ENCODE measurements around the gene CELSR1.
"Not testable (repeated sequence)": the region's sequence is repeated elsewhere in the genome, so short reads cannot be mapped to it uniquely, and the experiment has no call there.

Gene CELSR1

DNA sequence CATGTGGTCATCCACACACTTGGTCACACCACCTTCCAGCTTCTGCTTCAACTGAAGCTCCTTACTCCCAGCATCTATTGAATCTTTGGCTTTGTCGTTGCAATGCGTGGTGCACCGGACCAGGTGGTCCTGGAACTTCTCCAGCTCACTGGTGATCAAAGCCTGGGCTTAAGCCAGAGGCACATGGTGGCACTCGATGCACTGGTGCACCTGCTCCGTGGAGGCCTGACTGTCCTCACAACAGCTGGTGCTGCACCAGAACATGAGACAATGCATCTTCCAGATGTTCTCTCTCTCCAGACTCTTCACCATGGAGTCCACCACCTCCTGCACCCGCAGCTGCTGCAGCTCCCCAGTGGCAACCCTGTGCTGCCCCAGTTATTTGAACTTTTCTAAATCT is 56.0 kb downstream of the CELSR1 start:
- DNase-seq (ENCODE audit: low read depth) = no peak

DNA sequence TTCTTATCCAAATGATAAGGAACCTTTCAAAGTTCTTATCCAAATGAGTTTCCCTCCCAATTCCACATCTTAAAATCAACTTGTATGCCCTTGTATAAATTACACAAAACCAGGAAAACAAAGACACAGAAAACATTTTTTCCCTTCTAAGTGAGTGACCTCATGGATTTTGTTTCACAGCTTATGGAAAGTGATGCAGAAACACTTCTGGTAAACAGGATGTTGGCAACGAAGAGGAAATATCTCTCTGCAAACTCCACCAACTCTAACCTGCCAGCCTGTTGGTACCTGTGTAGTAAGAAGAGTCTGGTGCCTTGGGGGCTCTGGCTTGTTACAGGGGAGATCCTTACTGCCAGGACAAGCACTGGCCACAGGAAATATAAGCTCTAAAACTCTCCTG is 57.0 kb downstream of the CELSR1 start:
- DNase-seq (ENCODE audit: low read depth) = no peak

DNA sequence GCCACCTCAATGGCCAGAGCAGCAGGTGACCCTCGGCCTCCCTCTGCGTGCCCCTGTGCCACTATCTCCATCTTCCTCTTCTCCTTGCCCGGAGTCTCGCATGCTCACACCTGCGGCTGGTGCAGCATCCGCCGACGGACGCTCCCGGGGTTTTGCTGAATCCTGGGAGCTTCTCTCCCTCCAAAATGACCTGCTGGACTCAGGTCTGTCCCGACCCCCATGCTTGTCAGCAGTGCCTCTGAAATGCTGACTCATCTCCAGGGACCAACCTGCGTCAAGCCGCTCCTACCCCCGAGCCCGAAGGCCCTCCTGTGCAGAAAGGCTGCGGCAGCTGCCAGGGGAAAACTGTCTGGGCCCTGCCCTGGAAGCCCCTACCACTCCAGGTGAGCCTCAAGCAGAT is 58.4 kb downstream of the CELSR1 start:
- no peak for DNase-seq (ENCODE audit: low read depth)

DNA sequence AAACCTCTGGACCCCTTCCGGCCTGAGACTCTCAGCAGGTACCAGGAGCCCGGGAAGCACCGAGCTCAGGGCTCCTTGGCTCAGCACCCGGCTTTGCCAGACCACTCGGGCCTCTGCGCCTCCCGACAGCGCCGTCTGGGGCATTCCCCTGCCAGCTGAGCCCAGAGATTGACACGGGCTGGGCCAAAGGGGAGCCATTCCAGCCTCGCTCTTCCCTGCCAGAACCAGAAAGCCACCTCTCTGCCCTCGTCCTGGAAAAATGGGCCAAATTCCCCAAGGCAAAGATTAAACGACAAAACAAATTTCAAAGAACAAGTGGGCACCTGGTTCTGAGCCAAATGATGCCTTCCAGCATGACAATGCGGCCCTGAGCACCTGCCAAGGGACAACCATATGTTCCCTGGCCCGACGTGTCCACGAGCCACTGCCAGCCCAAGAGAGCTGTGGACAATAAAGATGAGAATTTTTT is 59.3 kb downstream of the CELSR1 start:
- DNase-seq (ENCODE audit: low read depth) = no peak

DNA sequence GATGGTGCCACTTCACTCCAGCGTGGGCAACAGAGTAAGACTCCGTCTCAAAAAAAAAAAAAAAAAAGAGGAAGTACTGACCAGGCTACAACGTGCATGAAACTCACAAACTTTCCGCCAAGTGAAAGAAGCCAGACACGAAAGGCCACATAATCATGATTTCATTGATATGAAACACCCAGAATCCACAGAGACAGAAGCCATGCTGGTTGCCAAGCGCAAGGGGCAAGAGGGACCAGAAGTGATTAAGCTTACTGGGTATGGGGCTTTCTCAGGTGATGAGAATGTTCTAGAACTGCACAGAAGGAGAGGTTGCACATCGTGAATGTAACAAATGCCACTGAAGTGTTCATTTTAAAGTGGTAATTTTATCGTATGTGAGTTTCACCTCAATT is 60.9 kb downstream of the CELSR1 start:
- no peak for DNase-seq (ENCODE audit: low read depth)

DNA sequence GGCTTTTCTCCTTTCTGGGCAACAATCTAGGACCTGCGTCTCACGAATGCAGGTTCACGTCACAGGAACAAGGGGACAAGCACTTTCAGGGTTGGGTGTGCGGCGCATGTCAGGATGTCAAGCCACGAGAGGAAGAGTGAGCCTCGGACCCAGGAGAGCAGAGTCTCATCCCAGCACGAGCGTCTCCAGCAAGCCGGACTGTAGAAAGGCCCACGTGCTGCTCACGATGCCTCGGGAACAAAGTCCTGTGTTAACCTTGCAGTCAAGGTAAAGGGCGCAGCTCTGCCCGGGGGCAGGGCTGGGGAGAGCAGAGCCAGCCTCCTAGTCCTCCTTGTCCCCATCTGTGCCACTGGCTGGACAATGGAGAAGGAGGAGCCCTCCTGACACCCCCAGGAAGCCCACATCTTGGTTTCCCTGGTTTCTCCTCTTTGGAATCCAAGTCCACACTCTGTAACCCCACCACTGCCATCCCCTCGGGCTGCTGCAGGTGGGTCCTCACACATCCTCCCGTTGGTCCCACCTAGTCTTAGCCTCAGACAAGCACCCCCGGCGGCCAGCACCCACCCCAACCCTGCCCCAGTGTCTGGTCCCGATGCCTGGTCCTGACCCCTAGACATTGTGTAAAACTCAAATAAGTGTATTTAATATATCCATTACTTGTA is 63.4 kb downstream of the CELSR1 start:
- DNase-seq (ENCODE audit: low read depth) = no peak

DNA sequence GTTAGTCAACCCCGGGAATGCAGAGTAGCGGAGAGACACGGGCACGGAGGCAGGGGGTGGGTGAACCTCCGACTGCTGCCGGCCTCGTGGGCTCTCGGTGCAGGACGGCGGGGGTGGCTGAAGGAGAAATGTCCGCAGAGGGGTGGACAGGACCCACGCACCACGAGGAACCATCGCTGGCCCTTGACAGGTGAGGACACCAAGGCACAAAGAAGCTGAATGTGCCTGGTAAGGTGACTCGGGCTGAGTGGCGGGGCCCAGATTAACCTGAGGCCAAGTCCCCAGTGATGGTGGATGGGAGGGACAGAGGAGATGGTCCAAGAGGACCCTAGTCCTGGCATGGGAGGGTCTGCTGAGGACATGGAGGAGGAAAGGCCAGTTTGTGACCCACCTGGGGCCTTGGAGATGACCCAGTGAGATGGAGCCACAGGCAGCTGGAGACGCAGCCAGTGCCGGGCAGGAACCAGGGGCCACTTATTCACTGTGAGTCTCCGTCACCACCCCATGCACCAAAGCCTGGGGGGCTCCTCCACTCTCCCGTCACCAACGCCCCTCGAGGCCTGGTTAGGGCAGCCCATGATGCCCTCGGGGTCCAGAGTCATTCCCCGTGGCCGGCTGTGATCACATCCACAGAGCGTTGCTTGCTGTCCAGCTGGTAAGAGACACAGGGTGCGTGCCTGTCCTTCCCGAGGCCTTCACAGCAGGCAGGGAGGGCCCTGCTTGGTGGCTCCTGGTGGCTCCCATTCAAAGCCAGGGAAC is 64.2 kb downstream of the CELSR1 start:
- DNase-seq (ENCODE audit: low read depth) = no peak

DNA sequence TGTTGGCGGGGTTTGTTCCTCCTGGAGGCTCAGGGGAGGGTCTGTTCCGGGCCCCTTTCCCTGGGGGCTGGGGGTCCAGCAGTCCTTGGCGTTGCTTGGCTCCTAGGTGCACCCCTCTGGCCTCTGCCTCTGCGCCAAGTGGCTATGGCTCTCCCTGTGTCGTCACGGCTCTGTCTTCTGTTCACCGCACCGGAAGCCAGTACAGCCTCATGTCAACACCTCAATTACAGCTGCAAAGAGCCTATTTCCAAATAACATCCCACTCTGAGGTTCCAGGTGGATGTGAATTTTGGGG is 64.8 kb downstream of the CELSR1 start:
- no peak for DNase-seq (ENCODE audit: low read depth)

DNA sequence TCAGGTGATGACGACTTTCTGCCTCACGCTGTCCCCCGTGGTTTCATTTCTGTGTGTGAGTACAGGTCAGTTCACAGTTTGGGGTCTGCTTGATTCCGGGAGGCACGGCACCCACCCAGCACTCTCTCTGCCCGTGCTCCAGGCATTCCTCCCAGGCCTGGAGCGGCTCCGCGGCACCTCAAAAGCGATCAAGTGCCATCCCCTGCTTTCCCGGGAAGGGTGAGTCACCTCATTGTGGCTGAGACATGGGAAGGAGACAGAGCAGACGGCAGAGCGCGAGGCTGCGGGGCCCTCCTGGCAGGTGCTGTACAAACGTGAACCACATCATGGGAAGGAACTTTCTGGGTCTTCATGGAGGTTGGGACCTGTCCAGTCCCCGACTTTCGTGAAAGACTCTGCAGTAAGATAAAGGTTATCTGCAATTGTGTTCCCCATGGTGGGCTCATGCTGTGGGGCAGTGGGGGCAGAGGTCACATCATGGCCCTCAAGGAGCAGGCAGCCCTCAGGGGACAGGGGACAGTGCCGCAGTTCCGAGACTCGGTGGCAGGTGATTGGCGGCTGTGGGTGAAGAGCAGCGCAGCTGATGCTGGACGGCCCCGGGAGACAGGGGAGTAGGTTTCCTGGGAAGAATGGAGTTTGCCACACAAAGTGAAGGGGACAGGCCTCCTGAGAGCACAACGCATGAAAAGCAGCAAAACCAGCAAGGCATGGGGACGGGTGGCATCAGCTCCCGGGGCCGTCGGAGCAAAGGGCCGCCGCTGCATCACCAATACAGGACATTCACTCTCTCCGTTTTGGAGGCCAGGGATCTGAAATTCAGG is 65.3 kb downstream of the CELSR1 start:
- DNase-seq (ENCODE audit: low read depth) = no peak

DNA sequence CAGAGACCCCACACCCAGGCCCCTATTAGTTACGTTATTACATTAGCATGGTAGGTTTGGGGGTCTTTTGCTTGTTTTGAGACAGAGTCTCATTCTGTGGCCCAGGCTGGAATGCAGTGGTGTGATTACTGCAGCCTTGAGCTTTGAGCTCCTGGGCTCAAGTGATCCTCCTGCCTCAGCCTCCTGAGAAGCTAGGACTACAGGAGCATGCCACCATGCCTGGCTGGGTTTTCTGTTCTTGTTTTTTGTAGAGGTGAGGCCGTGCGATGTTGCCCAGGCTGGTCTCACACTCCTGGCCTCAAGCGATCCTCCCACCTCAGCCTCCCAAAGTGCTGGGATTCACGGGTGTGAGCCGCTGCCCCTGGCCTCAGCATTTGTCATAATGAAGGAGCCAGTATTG is 66.1 kb downstream of the CELSR1 start:
- not testable (repeated sequence) for DNase-seq (ENCODE audit: low read depth)

DNA sequence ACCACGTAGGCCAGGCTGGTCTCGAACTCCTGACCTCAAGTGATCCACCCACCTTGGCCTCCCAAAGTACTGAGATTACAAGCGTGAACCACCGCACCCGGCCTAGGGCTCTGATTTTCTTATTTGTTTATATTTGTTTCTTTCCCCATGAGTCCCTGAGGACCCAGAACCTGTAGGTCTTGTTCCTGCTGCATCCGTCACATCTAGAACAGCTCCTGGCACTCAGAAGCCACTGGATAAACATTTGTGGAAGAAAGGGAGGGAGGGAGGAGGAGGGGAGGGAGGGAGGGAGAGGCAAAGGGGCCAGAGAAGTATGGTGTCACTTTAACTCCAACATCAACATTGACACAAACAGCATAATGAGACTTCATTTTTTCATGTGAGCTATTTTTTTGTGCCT is 67.7 kb downstream of the CELSR1 start:
- no peak for DNase-seq (ENCODE audit: low read depth)

DNA sequence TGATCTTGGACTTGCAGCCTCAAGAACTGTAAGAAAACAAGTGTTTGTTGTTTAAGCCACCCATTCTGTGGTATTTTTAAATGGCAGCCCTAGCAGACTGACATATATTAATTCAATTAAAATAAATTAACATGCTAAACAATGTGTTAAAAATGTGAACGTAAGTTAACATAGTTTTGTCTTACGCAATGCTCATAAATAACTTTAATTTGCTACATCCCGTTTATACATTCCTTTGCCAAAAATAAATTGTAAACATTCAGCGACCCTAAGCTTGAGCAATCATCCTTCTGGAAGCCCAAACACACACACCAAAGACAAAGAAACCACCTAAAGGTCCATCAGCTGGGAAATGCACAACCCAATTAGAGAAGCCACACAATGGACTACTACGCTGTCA is 70.4 kb downstream of the CELSR1 start:
- no peak for DNase-seq (ENCODE audit: low read depth)

DNA sequence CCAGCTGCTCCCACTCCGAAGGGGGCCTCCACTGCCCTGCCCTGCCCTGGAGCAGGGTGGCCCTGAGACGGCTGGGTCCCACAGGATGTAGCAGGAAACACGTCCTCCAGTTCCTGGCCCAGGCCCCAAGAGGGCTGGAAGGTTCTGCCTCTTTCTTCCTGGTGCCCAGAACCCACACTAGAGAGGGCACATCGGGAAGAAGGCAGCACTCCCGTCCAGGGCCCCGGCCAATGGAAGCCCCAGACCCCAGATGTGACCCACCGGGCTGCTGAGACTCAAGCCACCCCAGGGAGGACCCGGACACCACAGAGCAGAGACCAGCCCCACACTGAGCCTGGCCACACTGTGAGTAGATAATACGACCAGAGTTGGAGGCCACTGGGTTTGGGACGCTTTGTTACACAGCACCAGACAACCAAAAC is 71.2 kb downstream of the CELSR1 start:
- no peak for DNase-seq (ENCODE audit: low read depth)

DNA sequence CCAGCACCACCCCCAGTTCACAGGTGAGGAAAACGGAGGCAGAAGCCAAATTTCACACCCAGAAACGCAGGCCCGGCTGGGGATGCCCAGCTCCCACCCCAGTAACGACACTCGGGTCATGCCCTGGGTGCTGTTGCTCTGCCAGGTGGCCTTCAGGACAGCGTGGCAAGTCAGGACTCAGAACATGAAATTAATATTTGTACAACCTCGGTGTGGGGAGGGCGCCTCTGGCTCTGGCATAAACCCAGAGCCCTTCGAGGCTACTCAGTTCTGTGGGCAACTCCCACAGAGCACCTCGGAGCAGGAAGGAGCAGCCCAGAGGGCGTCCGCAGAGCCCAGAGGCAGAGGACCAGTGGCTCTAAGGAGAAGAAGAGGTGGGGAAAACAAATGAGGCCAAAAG is 71.6 kb downstream of the CELSR1 start:
- no peak for DNase-seq (ENCODE audit: low read depth)

DNA sequence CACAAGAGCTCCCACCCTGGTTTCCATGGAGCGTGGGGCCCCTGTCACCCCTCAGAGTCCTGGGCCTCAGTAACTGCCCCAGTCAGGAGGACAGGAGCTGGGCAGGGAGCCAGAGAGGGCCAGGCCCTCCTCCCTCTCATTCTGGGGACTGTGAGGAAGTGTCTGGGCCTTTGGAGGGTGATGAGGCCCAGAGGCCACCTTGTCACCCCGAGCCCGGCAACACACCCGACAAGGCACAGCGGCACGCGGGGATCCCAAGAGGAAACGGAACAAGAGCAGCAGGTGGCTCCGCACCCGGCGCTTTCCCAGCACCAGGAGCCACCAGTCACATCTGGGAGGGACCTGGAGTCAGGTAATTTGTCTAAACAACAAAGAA is 72.1 kb downstream of the CELSR1 start:
- no peak for DNase-seq (ENCODE audit: low read depth)

DNA sequence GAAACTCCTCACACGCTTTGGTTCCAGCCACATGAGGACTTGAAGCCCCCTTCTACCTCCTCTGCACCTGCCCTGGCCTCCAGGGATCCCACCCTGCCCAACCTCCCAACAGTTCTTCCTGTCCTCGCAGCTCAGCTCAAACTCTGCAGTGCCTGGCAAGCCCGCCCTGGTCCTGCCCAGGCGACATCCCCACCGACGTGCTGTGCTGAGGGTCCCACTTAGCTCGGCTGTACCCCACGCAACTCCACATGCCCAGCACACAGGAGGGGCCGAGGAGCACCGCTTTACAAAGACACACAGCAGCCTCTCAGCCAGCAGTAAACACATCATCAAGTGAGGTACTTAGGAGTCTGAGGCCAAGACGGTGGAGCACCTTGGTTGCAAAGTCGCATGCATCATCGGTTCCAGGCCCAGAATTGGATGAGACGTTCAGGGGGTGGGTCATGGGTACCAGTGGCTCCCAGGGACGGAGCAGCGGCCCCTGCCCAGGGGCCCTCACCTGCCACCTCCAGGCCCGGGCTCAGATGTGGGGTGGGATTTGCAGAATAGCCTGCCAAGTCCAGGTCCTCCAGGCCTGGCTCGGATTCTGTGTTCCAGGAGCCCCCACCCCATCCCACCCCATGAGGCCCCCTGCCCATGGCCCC is 72.6 kb downstream of the CELSR1 start:
- DNase-seq (ENCODE audit: low read depth) = no peak

DNA sequence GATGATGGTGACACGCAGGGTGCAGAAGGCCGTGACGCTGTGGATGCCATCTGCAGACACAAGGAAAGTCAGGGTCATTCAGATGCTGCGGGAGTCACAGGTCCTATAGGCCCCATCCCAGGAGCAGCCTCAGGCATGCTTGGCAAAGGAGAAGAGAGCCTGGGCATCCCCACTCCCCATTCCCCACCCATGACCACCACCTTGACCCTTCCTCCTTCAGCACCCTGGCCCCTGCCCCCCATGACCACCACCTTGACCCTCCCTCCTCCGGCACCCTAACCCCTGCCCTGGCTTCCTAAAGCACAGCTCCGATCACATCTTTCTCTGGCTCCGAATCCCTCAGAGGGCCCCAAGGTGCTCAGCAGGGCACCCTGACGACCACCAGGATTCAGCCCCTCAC is 73.1 kb downstream of the CELSR1 start:
- DNase-seq (ENCODE audit: low read depth) = no peak

DNA sequence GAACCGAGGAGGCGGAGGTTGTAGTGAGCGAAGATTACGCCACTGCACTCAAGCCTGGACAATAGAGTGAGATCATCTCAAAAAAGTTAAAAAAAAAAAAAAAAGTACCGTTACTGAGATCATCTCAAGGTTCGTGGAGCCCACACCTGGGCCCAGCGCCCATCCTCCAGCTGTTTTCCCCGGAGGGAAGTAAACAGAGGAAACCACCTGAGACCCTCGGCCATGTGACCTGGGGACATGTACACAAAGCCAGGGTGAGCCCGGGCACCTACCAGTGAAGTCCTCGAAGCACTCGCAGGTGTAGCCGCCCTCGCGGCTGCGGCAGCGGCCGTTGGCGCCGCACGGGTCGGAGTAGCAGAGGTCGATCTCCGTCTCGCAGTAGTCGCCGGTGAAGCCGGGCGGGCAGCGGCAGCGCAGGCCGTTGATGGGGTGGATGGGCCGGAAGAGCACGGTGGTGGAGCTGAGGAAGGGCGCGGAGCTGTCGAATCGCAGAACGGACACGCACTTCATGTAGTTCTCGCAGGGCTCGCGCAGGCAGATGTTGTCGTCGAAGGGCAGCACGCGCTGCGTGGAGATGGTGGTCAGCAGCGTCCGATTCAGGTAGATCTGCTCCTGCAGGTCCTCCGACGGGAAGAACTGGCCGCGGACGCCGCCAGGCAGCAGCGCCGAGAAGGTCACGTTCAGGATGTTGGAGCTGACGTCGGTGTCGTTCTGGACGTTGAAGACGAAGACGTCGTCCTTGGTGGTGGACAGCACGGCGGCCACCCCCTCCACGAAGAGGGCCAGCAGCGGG is 73.8 kb downstream of the CELSR1 start:
- no peak for DNase-seq (ENCODE audit: low read depth)

DNA sequence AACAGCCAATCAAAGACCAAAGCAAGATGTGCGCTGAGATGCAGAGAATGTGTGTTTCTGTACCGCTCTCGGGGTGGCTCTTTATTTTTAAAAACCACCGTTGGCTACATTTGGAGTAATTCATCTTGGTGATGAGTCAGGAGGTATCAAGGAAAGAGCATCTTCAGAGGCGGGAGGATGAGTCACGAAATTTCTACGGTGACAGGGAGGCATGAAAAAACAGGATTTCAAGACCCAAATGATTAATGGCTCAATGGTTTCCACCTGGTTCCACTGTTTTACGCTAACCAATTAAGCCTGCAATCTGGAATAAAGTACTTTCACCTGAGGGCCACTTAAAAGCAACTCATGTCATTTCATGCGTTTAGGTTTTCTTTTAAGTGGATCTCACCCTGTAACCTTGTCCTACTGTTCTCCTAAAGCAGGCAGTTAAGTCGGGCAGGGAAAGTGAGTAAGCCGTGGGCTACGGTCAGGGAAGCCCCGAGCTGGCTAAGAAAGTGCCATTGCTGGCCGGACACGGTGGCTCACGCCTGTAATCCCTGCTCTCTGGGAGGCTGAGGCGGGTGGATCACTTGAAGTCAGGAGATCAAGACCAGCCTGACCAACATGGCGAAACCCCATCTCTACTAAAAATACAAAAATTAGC is 74.6 kb downstream of the CELSR1 start:
- peak; percentile 20 for DNase-seq (ENCODE audit: low read depth)

DNA sequence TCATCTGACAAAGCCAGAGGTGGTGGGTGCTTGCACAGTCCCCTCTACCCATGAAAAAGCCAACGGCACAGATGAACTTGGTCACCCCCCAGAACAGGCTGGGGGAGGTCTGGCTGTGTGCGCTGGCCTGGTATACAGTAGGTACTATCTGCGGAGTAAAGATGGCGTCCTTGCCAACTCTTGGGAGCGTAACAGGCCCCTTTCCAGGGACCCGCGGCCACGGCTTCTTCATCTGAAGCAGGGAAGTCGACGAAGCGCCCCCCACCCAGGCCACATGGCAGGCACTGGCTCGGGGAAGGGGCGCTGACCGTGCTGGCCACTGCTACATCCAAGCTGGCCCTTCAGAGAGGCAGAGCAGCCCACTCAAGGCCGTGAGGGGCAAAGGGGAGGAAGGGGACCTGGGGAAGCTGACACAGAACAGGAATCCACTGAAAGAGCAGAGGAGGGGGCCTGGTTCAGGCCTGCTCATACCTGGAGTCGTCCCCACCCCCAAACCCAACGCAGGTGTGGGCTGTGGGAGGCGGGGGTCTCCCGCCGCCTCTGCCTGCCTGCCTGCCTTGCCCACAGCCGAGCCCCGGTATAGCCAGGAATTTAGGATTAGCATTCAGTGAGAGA is 75.7 kb downstream of the CELSR1 start:
- DNase-seq (ENCODE audit: low read depth) = no peak

DNA sequence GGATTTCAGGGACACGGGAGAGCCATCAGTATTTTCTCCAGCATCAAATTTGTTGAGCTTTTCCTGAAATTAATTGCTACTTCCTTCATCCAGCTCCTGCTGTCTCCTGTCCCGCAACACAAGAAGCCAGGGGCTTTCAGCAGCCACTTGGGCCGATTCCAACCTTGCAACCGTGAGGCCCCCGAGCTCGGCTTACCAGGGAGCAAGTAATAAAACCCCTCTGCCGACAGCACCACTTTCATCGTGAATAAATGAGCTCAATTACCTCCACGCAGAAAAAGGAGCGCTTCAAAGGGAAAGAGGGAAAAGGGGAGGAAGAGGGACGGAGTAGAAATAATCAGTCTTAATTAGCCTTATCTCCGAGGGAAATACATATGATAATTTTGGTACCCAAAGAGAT is 76.6 kb downstream of the CELSR1 start:
- DNase-seq (ENCODE audit: low read depth) = no peak
